WERI-Rb-1 (cell line): Measurements from ENCODE around the gene STBD1.

Experiments used
- DNase-seq: peaks from one replicate; pipeline ENCODE4 v3.0.0-alpha.2; 2020
- H3K27ac ChIP-seq: fragments of 250-450 bp; sonication (Bioruptor Pico); 2 replicates; pipeline ENCODE4 v1.5.1; 2020; ENCODE audit warnings: mild to moderate bottlenecking, moderate library complexity
- H3K27me3 ChIP-seq: fragments of 250-450 bp; sonication (Bioruptor Pico); 2 replicates; pipeline ENCODE4 v1.5.1; 2021; ENCODE audit warnings: mild to moderate bottlenecking, low read depth, moderate library complexity; ENCODE audit not compliant: insufficient read depth, severe bottlenecking
- H3K36me3 ChIP-seq: fragments of 250-450 bp; sonication (Bioruptor Pico); 2 replicates; pipeline ENCODE4 v1.5.1; 2020; ENCODE audit warnings: mild to moderate bottlenecking, moderate library complexity
- H3K4me3 ChIP-seq: 2 replicates; pipeline ENCODE4 v1.5.1; 2011; ENCODE audit warnings: low read depth, mild to moderate bottlenecking, control low read depth, low read length
- H3K9me3 ChIP-seq: fragments of 250-450 bp; sonication (Bioruptor Pico); 2 replicates; pipeline ENCODE4 v1.5.1; 2021; ENCODE audit warnings: mild to moderate bottlenecking, moderate library complexity; ENCODE audit not compliant: severe bottlenecking
- TF ChIP-seq, protein P1 (sequence below): IDR thresholded peaks from 2 replicates; pipeline ENCODE4 v1.5.1; 2011; ENCODE audit warnings: low read depth, mild to moderate bottlenecking, control low read depth, inconsistent platforms, low read length

The STBD1 gene

DNA sequence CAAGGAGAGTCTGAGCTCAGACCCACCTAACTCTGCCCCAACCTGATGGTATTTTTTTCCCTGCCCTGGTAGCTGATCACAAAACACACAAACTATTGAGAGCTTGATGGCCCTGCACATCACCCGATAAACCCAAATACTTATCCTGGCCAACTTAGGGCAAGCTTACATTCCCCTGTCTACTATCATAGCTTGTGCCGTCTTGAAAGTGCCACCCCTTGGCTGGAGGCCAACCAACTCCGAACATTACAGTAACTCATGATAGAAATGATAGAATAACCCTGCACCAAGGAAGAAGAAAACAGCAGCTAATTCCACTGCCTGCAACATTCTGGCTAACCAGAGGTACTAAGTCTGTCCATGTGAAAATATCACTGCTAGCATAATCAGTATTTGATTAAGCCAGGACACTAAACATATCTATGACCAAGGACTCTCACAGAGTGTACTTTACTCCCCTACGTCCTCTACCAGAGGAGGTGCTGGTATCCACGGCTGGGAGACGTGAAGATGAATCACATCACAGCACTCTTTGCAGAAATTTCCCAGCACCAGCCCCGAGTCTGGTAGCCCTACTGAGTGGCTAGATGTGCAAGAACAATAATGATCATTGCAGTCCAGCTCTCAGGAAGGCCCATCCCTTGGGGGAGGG lies 8.9 kb downstream of the STBD1 start:
- H3K36me3 ChIP-seq: peaks cover 2% of the 10 kb centered on the region; the same call in 1 of the 2 replicates
- no peak for DNase-seq
- H3K4me3 ChIP-seq: no peak overlapping the region
- no peak overlapping the region for H3K27ac ChIP-seq
- peaks cover 15% of the 10 kb centered on the region for H3K9me3 ChIP-seq
- no peaks in the 10 kb centered on the region for H3K27me3 ChIP-seq
- TF ChIP-seq, protein P1, sequence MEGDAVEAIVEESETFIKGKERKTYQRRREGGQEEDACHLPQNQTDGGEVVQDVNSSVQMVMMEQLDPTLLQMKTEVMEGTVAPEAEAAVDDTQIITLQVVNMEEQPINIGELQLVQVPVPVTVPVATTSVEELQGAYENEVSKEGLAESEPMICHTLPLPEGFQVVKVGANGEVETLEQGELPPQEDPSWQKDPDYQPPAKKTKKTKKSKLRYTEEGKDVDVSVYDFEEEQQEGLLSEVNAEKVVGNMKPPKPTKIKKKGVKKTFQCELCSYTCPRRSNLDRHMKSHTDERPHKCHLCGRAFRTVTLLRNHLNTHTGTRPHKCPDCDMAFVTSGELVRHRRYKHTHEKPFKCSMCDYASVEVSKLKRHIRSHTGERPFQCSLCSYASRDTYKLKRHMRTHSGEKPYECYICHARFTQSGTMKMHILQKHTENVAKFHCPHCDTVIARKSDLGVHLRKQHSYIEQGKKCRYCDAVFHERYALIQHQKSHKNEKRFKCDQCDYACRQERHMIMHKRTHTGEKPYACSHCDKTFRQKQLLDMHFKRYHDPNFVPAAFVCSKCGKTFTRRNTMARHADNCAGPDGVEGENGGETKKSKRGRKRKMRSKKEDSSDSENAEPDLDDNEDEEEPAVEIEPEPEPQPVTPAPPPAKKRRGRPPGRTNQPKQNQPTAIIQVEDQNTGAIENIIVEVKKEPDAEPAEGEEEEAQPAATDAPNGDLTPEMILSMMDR: no peak

DNA sequence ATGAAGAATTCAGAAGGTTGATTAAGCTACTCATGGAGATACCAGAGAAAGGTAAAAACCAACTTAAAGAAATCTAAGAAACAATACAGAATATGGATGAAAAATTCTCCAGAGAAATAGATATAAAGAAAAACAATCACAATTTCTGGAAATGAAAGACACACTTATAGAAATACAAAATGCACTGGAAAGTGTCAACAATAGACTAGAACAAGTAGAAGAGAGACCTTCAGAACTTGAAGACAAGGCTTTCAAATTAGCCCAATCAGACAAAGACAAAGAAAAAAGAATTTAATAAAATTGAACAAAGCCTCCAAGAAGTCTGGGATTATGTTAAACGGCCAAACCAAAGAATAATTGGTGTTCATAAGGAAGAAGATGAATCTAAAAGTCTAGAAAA lies 9.6 kb downstream of the STBD1 start:
- peaks cover 16% of the 10 kb centered on the region for H3K9me3 ChIP-seq
- TF ChIP-seq, protein P1: no peak
- H3K36me3 ChIP-seq: no peaks in the 10 kb centered on the region
- H3K27ac ChIP-seq: no peak overlapping the region
- no peaks in the 10 kb centered on the region for H3K27me3 ChIP-seq
- DNase-seq: no peak
- no peak overlapping the region for H3K4me3 ChIP-seq

DNA sequence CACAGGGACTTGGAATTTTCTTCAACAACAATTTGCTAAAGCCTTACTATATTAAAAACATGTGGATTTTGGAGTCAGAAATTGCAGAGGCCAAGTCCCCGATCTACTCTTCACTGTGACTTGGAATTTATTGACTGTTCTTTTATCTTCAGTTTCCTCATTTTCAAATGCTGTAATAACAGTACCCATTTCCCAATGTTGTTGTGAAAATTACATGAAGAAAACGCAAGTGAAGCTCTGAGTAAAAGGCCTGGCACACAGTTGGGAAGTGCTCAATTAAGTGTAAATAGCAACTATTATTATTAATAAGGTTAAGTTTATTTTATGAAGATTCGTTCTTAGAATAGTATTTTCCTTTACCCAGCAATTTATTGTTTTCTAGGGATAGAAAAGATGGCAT lies 15.7 kb downstream of the STBD1 start:
- Histone ChIP-seq H3K9me3 (peaks cover 6% of the 10 kb centered on the region), H3K27me3 (no peaks in the 10 kb centered on the region), H3K4me3 (no peak overlapping the region), H3K36me3 (no peaks in the 10 kb centered on the region), H3K27ac (no peak overlapping the region)
- no peak for DNase-seq
- TF ChIP-seq, protein P1: no peak

DNA sequence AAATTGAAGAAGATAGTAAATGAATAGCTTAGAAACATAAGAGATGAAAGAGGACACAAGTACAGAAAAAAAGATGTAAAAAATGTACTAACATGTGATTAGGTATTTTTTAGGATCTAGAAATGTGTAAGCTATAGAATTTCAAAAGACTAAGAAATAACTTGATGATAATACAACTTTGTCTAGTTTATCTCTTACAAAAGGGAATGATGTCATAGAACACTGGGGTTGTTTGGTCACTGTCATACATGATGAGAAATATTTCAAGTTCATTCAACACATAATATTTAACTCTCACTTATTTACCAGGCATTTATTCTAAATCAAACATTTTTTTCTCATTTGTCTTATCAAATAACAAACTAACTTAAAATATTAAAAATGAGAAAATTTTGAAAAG lies 18.5 kb downstream of the STBD1 start:
- no peaks in the 10 kb centered on the region for H3K36me3 ChIP-seq
- DNase-seq: no peak
- H3K27me3 ChIP-seq: no peaks in the 10 kb centered on the region
- TF ChIP-seq, protein P1: no peak
- peaks cover 4% of the 10 kb centered on the region for H3K9me3 ChIP-seq
- H3K27ac ChIP-seq: no peak overlapping the region
- H3K4me3 ChIP-seq: no peak overlapping the region

DNA sequence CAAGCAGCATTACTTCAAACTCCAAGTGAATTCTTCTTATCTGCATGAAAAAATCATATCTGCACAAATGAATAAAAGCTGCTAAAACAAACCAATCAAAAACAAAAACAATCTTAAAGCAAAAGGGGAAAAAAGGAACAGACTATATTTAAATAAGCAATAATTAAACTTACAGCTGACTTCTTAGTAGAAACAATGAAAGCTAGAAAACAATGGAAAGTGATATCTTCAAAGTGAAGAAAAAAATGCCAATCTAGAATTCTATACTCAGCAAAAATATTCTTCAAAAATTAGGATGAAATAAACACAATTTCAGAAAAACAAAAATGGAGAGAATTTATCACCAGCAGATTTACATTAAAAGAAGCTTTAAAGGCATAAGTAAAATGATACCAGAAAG lies 20.0 kb downstream of the STBD1 start:
- no peaks in the 10 kb centered on the region for H3K27me3 ChIP-seq
- H3K9me3 ChIP-seq: no peaks in the 10 kb centered on the region
- H3K36me3 ChIP-seq: no peaks in the 10 kb centered on the region
- no peak overlapping the region for H3K27ac ChIP-seq
- DNase-seq: no peak
- H3K4me3 ChIP-seq: no peak overlapping the region
- TF ChIP-seq, protein P1: no peak

DNA sequence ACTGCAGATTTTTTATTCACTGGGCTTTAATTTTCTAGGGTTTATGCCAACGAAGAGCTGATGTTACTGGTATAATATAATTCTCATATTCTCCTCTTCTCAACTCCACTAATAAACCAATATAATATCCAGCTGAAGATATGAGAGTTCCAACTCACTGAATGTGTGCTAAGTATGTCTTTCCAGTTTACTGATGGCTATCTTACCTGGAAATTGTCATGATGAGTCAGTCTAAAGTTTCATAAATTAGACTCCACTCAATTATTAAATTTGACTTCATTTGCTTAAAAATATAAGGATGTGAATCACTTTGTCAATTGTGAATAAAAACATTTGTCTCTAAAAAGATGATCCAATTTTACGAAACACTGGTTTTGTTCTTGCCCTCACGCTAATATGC lies 28.4 kb downstream of the STBD1 start:
- H3K36me3 ChIP-seq: no peaks in the 10 kb centered on the region
- TF ChIP-seq, protein P1: no peak
- DNase-seq: no peak

More for the DNA sequence above, 28.4 kb downstream of the STBD1 start:
- H3K27ac ChIP-seq: no peak overlapping the region
- no peak overlapping the region for H3K4me3 ChIP-seq
- no peaks in the 10 kb centered on the region for H3K9me3 ChIP-seq
- H3K27me3 ChIP-seq: no peaks in the 10 kb centered on the region
